Endothelial cell of umbilical vein (primary cell): Measurements from ENCODE around the gene BMP2K.

Experiments used
- CTCF ChIP-seq, 2 donors: IDR thresholded peaks; 1 replicate in 1 of 2; 2 replicates in 1 of 2; pipeline ENCODE4 v1.5.1; 2011; ENCODE audit warnings: low read length in 2 of 2, mild to moderate bottlenecking in 2 of 2, moderate library complexity in 2 of 2, control low read depth in 1 of 2, inconsistent platforms in 1 of 2, low read depth in 1 of 2; ENCODE audit not compliant: insufficient read depth in 1 of 2; ENCODE audit errors: extremely low read depth in 1 of 2
- TF ChIP-seq, protein P1 (sequence below): IDR thresholded peaks from 2 replicates; pipeline ENCODE4 v1.6.1; 2011; ENCODE audit not compliant: insufficient read depth, insufficient read length

- no peak for TF ChIP-seq CTCF (IDR thresholded peaks at IDR 0.05; ENCODE audit: extremely low read depth in 1 of 2, insufficient read depth in 1 of 2, low read depth in 1 of 2, low read length in 2 of 2)
- TF ChIP-seq, protein P1, sequence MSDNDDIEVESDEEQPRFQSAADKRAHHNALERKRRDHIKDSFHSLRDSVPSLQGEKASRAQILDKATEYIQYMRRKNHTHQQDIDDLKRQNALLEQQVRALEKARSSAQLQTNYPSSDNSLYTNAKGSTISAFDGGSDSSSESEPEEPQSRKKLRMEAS = no peak
These were observed 70.1 kb downstream of the BMP2K start for GRCh38 chr4:78846258-78846657.
